ENCODE results near the gene TM2D3. TPM values are rescaled to one million over a fixed set of nuclear protein-coding genes. Genes with fewer than 3 reads are reported as not detected.

TM2D3 gene
- total RNA-seq, 1 donor from 2014 or later, result 57.1 TPM

GRCh38 chr15:101623367-101624304, 28.5 kb downstream of the TM2D3 start:
- DNase-seq (ENCODE audit: low read depth), result no peak

- DNase-seq (ENCODE audit: low read depth), result no peak
These were observed 30.2 kb downstream of the TM2D3 start for GRCh38 chr15:101621961-101622360.

- no peak for DNase-seq (ENCODE audit: low read depth)
These were observed 31.5 kb downstream of the TM2D3 start for GRCh38 chr15:101620671-101621070.

GRCh38 chr15:101619615-101619865, 32.6 kb downstream of the TM2D3 start:
- DNase-seq (ENCODE audit: low read depth), result no peak

GRCh38 chr15:101618851-101619614, 33.1 kb downstream of the TM2D3 start:
- no peak for DNase-seq (ENCODE audit: low read depth)

GRCh38 chr15:101618076-101618475, 34.1 kb downstream of the TM2D3 start:
- no peak for DNase-seq (ENCODE audit: low read depth)

- no peak for DNase-seq (ENCODE audit: low read depth)
These were observed 34.7 kb downstream of the TM2D3 start for GRCh38 chr15:101617390-101617965.

- peak; percentile 74 for DNase-seq (ENCODE audit: low read depth)
These were observed 36.0 kb downstream of the TM2D3 start for GRCh38 chr15:101615986-101616848.

GRCh38 chr15:101615414-101615985, 36.7 kb downstream of the TM2D3 start:
- DNase-seq (ENCODE audit: low read depth), result no peak

GRCh38 chr15:101614761-101615160, 37.4 kb downstream of the TM2D3 start:
- DNase-seq (ENCODE audit: low read depth), result no peak

- DNase-seq (ENCODE audit: low read depth), result peak; percentile 34
These were observed 38.1 kb downstream of the TM2D3 start for GRCh38 chr15:101614001-101614585.

GRCh38 chr15:101613130-101614000, 38.8 kb downstream of the TM2D3 start:
- DNase-seq (ENCODE audit: low read depth), result peak; percentile 85

GRCh38 chr15:101612676-101613075, 39.5 kb downstream of the TM2D3 start:
- DNase-seq (ENCODE audit: low read depth), result no peak

GRCh38 chr15:101611580-101612299, 40.4 kb downstream of the TM2D3 start:
- no peak for DNase-seq (ENCODE audit: low read depth)

- no peak for DNase-seq (ENCODE audit: low read depth)
These were observed 41.2 kb downstream of the TM2D3 start for GRCh38 chr15:101611007-101611406.

GRCh38 chr15:101610611-101611000, 41.6 kb downstream of the TM2D3 start:
- no peak for DNase-seq (ENCODE audit: low read depth)

- no peak for DNase-seq (ENCODE audit: low read depth)
These were observed 42.2 kb downstream of the TM2D3 start for GRCh38 chr15:101609742-101610610.

- DNase-seq (ENCODE audit: low read depth), result peak; percentile 16
These were observed 44.0 kb downstream of the TM2D3 start for GRCh38 chr15:101608201-101608600.
